NCI-H69 (cell line): ENCODE measurements around the gene DAPP1.

Experiments
- DNase-seq: peaks from one replicate; lab custom pipeline; 2025; lab: John Stamatoyannopoulos, UW

DAPP1 gene

DNA sequence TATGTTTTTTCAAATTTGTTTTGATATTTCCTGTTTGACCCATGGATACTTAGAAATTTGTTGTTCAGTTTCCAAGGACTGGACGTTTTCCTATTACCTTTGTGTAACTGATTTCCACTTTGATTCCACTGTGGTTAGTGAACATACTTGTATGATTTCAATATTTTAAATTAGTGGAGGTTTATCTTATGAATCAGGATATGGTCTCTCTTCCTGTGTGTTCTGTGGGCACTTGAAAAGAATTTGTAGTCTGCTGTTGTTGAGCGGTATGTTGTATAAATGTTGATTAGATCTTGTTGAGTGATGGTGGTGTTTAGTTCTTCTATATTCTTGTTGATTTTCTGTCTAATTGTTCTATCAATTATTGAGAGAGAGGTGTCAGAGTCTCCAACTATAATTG lies 98.8 kb downstream of the DAPP1 start:
- DNase-seq, result no peak

DNA sequence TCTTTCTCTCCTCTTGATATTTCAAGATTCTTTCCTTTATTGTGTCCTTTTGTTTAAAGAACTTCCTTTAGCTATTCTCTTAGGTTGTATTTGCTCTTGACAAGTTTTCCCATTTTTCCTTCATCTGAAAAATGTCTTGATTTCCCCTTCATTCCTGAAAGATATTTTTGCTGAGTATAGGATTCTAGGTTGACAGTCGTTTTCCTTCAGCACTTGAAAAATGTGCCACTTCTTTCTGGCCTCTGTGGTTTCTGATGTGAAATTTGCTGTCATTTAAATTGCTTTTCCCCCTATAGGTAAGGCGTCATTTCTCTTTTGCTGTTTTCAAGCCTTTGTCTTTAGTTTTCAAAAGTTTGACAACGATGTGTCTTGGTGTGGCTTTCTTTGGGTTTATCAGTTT lies 100.9 kb downstream of the DAPP1 start:
- DNase-seq, result no peak

DNA sequence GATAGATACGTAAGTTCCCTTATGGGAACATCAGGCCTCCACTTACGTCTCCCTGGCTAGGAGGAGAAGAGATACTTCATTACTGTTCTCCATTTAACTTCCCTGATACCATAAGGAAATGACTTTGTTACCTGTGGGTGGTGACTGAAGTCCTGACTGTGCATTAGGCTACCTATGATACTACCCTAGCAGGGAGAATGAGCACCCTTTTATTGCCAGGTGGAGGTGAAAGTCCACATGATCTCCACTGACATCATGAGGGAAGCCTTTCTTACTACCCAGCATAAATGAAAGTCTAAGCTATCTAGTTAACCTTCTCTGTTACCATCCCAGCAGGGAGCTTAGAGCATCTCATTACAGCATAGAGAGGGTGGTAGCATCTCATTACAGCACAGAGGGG lies 102.0 kb downstream of the DAPP1 start:
- DNase-seq, result no peak
